ENCODE results near the gene TAOK1.

Gene TAOK1

GRCh38 chr17:29412780-29413565 lies 22.8 kb downstream of the TAOK1 start:
- no peaks in the 10 kb centered on the region for H3K36me3 ChIP-seq
- no peak for DNase-seq
- TF ChIP-seq CTCF (IDR thresholded peaks at IDR 0.05; ENCODE audit: low read depth, low read length), result no peak
- H3K27me3 ChIP-seq, result no peaks in the 10 kb centered on the region
- H3K4me3 ChIP-seq (ENCODE audit: low read depth, low read length), result no peak overlapping the region
- H3K9me3 ChIP-seq, result no peaks in the 10 kb centered on the region
- H3K4me1 ChIP-seq, result no peaks in the 10 kb centered on the region

DNA sequence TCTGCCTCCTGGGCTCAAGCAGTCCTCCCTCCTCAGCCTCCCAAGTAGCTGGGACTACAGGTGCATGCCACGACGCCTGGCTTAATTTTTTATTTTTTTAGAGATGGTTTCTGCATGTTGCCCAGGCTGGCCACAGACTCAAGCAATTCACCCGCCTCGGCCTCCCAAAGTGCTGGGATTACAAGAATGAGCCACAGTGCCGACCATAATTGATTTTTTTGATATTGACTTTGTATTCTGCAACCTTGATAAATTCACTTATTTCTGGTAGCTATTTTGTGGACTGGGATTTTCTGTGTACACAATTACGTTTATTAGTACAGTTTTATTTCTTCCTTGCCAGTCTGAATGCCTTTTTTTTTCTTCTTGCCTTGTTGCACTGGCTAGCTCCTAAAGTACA lies 30.0 kb downstream of the TAOK1 start:
- no peak for DNase-seq
- TF ChIP-seq CTCF (IDR thresholded peaks at IDR 0.05; ENCODE audit: low read depth, low read length), result no peak
- H3K4me1 ChIP-seq, result no peaks in the 10 kb centered on the region
- no peaks in the 10 kb centered on the region for H3K27me3 ChIP-seq
- no peaks in the 10 kb centered on the region for H3K9me3 ChIP-seq
- no peaks in the 10 kb centered on the region for H3K36me3 ChIP-seq
- H3K4me3 ChIP-seq (ENCODE audit: low read depth, low read length), result no peak overlapping the region

GRCh38 chr17:29430275-29430674 lies 40.1 kb downstream of the TAOK1 start:
- no peaks in the 10 kb centered on the region for H3K27me3 ChIP-seq
- H3K9me3 ChIP-seq, result no peaks in the 10 kb centered on the region
- H3K4me1 ChIP-seq, result no peaks in the 10 kb centered on the region
- H3K36me3 ChIP-seq, result no peaks in the 10 kb centered on the region
- no peak for DNase-seq
- no peak overlapping the region for H3K4me3 ChIP-seq (ENCODE audit: low read depth, low read length)
- no peak for TF ChIP-seq CTCF (IDR thresholded peaks at IDR 0.05; ENCODE audit: low read depth, low read length)

GRCh38 chr17:29433541-29433940 lies 43.4 kb downstream of the TAOK1 start:
- DNase-seq, result peak; percentile 3
- no peaks in the 10 kb centered on the region for H3K9me3 ChIP-seq
- no peak overlapping the region for H3K4me3 ChIP-seq (ENCODE audit: low read depth, low read length)
- H3K36me3 ChIP-seq, result no peaks in the 10 kb centered on the region
- no peaks in the 10 kb centered on the region for H3K27me3 ChIP-seq
- no peaks in the 10 kb centered on the region for H3K4me1 ChIP-seq
- no peak for TF ChIP-seq CTCF (IDR thresholded peaks at IDR 0.05; ENCODE audit: low read depth, low read length)

GRCh38 chr17:29434550-29434949 lies 44.4 kb downstream of the TAOK1 start:
- Histone ChIP-seq H3K27me3 (no peaks in the 10 kb centered on the region), H3K36me3 (no peaks in the 10 kb centered on the region), H3K4me3 (ENCODE audit: low read depth, low read length) (no peak overlapping the region), H3K4me1 (no peaks in the 10 kb centered on the region), H3K9me3 (no peaks in the 10 kb centered on the region)
- TF ChIP-seq CTCF (IDR thresholded peaks at IDR 0.05; ENCODE audit: low read depth, low read length), result no peak
- no peak for DNase-seq

GRCh38 chr17:29442451-29442850 lies 52.3 kb downstream of the TAOK1 start:
- Histone ChIP-seq H3K27me3 (no peaks in the 10 kb centered on the region), H3K36me3 (no peaks in the 10 kb centered on the region), H3K9me3 (no peaks in the 10 kb centered on the region), H3K4me1 (no peaks in the 10 kb centered on the region), H3K4me3 (ENCODE audit: low read depth, low read length) (no peak overlapping the region)
- no peak for TF ChIP-seq CTCF (IDR thresholded peaks at IDR 0.05; ENCODE audit: low read depth, low read length)
- DNase-seq, result no peak

All from BE2C (cell line).